ENCODE results near the gene SLC38A9.

DNA sequence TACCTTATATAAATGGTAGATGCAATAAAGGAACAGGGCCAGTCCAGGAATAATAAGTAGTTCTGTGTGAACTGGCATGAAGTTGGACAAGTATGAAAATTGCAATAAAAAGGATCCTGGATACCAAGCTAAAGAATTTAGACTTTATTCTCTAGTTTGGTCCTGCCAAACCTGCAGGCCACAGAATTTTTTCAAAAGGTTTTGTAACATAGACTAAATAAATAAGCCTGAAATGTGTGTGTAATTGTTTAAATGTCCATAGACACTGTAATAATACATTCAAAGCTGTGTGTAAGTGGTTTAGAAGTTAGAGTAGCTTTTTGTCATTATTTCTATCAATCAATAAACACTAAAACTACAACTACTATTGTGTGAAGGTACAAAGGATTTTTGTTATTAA lies 101.6 kb downstream of the SLC38A9 start:
- TF ChIP-seq GATA2 (IDR thresholded peaks at IDR 0.05; ENCODE audit: low read depth, low read length) (no peak), GATA3 (IDR thresholded peaks at IDR 0.05; ENCODE audit: low read depth, low read length) (no peak)
